NOMO-1 treated with dmso at 0.1 percent for 144 hours (cell line): Measurements from ENCODE around the gene CYBC1.
A peak's percentile ranks its signal among the peaks of the same experiment; 100 is the strongest.

Source experiments
- DNase-seq: peaks from one replicate; lab custom pipeline; 2025; ENCODE audit not compliant: unreplicated experiment; lab: John Stamatoyannopoulos, UW

CYBC1 gene

GRCh38 chr17:82449131-82449882 lies 1.2 kb downstream of the CYBC1 start:
- DNase-seq: peak; percentile 65

GRCh38 chr17:82447876-82448275 lies 2.7 kb downstream of the CYBC1 start:
- no peak for DNase-seq

GRCh38 chr17:82446649-82447048 lies 3.9 kb downstream of the CYBC1 start:
- no peak for DNase-seq

- DNase-seq: no peak
Measured at GRCh38 chr17:82446124-82446523, 4.4 kb downstream of the CYBC1 start.

DNA sequence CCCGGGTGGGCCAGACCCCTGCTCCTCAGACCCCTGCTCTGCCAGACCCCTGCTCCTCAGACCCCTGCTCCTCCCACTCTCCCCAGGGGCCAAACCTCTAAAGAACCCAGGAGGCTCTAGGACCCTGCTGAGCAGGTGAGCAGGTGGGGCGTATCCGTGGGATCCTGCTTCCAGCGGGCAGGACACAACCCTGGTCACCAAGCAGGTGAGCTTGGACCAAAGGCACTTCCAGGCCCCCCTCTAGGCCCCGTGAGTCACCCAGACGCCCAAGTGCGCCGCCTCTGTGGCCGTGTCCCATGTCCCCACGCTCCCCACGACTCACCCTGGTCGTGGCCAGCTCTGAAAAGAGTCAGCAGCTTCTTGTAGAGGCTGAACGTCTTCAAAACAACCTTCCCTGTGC lies 5.0 kb downstream of the CYBC1 start:
- no peak for DNase-seq

- DNase-seq: no peak
Measured at GRCh38 chr17:82444941-82445521, 5.5 kb downstream of the CYBC1 start.

DNA sequence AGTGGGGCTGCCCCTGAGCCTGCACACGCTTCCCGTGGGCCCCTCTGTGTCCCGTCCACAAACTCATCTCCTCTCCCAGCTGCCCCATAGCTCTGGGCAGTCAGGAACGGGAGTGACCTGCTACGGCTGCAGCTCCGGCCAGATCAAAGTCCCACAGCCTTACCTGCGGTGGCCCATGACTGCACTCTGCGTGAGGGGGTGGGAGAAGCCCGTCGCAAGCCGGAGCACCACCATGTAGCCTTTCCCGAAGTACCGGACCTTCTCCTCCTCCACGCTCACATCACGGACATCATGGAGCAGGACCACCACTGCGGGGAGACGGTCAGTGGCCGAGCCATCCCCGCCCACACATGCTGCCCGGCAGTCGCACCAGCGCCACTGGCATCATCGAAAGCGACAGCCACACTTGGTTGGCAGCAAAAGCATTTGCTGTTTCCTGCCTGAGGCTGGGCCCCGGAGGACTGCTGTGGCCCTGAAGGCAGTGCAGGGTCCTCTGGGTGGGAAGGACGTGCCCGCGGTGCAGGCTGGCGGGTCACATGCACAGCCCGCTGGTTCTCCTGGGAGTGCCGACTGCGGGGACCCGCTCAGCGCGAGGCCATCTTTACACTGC lies 6.2 kb downstream of the CYBC1 start:
- no peak for DNase-seq

GRCh38 chr17:82443465-82444283 lies 6.9 kb downstream of the CYBC1 start:
- DNase-seq: no peak

DNA sequence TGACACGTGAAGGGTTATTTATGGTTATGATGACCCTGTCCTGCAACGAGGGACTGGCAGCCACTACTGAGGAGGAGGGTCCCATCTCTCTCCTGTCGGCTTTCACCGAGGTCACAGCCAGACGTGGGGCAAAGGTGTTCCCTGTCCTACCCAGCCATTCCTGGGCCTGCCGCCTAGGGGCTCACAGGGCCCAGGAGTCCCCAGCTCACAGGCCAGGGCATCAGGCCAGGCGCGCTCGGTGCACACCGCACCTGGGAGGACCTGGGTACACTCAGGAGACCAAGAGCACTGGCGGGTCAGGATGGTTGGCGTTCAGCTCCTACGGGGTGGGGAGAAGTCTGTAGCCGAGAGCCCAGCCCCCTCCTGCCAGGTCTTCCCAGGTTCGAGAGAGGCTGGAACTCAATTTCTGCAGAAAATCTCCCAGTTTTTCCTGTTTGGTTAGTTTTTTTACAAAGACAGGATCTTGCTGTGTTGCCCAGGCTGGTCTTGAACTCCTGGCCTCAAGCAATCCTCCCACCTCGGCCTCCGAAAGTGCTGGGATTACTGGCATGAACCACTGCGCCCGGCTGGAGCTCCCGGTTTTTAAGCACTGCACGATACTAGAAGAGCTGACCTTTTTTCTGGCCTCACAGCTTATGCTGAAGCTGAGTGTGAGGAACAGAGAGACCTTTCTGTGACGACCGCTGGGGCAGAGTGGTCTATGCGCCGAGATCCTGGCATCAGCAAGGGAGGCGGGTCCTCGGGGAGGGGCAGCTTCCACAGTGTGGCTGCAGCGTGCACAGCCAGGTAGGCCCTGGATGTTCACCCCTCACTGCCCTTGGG lies 7.7 kb downstream of the CYBC1 start:
- DNase-seq: no peak

DNA sequence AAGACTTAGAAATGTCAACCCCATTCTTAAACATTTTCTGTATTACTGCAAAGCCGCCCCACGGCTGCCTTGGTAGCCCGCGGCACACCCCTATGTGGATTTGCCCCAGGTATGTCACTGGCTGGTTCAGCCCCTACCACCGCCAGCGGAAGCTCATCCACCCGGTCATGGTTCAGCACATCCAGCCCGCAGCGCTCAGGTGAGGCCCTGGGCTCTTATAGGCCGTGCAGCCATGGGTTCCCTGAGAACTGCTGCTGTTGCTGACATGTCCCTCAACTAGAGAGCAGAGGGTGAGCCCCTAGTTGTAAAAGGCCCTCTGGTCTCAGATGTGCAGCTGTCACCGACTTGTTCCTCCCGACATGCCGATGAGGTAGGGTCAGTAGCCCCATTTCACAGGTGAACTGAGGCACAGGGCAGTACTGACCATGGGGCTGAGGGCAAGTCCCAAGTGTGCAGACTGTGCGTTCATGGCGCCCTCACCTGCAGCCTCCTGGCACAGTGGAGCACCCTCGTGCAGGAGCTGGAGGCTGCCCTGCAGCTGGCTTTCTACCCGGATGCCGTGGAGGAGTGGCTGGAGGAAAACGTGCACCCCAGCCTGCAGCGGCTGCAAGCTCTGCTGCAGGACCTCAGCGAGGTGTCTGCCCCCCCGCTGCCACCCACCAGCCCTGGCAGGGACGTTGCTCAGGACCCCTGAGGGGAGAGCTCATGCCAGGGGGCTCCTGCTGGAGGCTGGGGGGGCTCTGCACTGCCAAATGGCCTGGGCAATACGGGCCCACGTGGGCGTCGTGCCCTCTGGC lies 8.7 kb downstream of the CYBC1 start:
- no peak for DNase-seq

- DNase-seq: no peak
Measured at GRCh38 chr17:82440991-82441627, 9.4 kb downstream of the CYBC1 start.

GRCh38 chr17:82440469-82440981 lies 10.0 kb downstream of the CYBC1 start:
- no peak for DNase-seq

DNA sequence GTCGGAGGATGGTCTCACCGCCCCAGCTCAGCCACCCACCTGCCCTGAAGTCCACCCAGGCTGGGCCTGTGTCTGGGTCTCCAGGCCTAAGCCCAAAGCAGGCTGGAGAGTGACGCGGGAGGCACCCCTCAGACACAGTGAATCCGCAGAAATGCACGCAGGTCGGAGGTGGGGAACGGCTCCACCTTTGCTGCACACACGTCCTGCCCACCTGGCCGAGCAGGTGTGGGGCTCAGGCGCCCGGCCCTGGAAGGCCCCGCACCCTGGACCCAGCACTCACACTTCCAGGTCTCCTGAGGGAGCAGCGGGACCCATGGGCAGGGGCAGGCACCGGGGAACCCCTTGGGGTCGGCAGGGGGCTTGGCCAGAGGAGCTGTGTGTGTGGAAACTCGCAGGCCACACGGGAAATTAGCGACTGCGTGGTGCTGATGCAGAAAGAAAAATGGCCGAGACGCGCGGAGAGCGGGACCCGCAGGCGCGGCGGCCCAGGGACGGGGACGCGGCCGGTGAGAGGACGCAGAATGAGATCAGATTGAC lies 10.7 kb downstream of the CYBC1 start:
- no peak for DNase-seq

GRCh38 chr17:82439194-82439828 lies 11.2 kb downstream of the CYBC1 start:
- no peak for DNase-seq

DNA sequence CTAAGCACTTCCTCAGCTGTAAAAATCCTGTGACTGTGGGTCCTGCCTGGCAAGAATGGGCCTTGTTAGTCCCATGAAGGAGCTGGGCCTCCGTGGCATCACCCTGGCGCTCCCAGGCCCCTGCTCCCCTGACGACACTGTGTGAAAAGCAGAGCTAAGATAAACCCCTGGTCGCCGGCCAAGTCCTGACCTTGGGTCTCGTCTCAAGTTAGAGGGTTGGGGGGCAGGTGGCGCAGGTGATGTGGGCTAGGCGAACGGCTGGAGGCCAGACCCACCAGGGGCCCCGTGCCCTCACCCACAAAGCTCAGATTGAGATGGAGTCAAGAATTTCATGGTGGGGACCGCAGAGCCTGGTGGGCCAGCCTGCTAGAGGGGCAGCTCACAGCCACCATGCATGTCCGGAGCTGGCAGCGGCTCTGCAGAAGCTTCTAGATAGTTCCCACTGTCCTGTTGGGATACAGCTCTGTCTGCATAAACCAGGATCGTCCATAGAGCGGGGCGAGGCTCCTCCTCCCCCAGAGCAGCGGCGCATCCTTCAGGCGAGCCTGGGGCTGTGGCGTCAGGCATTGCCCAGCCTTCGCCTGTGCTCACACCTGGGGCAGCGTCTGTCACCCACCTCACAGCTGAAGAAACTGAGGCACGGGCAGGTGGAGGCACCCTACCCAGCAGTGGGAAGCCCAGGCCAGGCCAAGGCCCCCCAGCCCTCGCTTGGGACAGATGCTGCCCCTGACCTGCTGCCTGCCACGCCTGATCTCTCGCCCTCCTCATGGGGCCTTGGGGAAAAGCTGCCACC lies 12.0 kb downstream of the CYBC1 start:
- no peak for DNase-seq

GRCh38 chr17:82437325-82437668 lies 13.3 kb downstream of the CYBC1 start:
- no peak for DNase-seq

GRCh38 chr17:82436601-82437324 lies 13.8 kb downstream of the CYBC1 start:
- no peak for DNase-seq
